Measurements from ENCODE around the gene GIT1.
"Not testable (repeated sequence)": the region's sequence is repeated elsewhere in the genome, so short reads cannot be mapped to it uniquely, and the experiment has no call there.

GIT1 gene

GRCh38 chr17:29565643-29566472, 23.6 kb downstream of the GIT1 start:
- peak; percentile 33 for DNase-seq

- DNase-seq: no peak
These were observed 25.6 kb downstream of the GIT1 start for GRCh38 chr17:29563816-29564215.

GRCh38 chr17:29562615-29563014, 26.8 kb downstream of the GIT1 start:
- DNase-seq: no peak

- DNase-seq: no peak
These were observed 27.6 kb downstream of the GIT1 start for GRCh38 chr17:29561554-29562517.

GRCh38 chr17:29560316-29560715, 29.1 kb downstream of the GIT1 start:
- peak; percentile 93 for DNase-seq

GRCh38 chr17:29559640-29560039, 29.8 kb downstream of the GIT1 start:
- no peak for DNase-seq

- DNase-seq: not testable (repeated sequence)
These were observed 31.3 kb downstream of the GIT1 start for GRCh38 chr17:29558139-29558538.

- DNase-seq: no peak
These were observed 31.7 kb downstream of the GIT1 start for GRCh38 chr17:29557739-29558116.

GRCh38 chr17:29557085-29557738, 32.2 kb downstream of the GIT1 start:
- DNase-seq: no peak

- DNase-seq: no peak
These were observed 33.6 kb downstream of the GIT1 start for GRCh38 chr17:29555840-29556239.

GRCh38 chr17:29549177-29549923, 40.1 kb downstream of the GIT1 start:
- no peak for DNase-seq

GRCh38 chr17:29546830-29547229, 42.6 kb downstream of the GIT1 start:
- no peak for DNase-seq

GRCh38 chr17:29546085-29546484, 43.4 kb downstream of the GIT1 start:
- no peak for DNase-seq

GRCh38 chr17:29544066-29544465, 45.4 kb downstream of the GIT1 start:
- no peak for DNase-seq

- no peak for DNase-seq
These were observed 55.5 kb downstream of the GIT1 start for GRCh38 chr17:29533976-29534375.

GRCh38 chr17:29526322-29526721, 63.1 kb downstream of the GIT1 start:
- DNase-seq: no peak

GRCh38 chr17:29524692-29525091, 64.8 kb downstream of the GIT1 start:
- DNase-seq: no peak

All from NCI-H1694 treated with DMSO at 0.1 percent for 48 hours (cell line).